HEK293T (cell line): ENCODE measurements around the gene MAP2K1.

Source experiments
- CTCF ChIA-PET: fragments of 350-600 bp; formaldehyde crosslinking; extraction: SDS; loops from one replicate; lab custom pipeline; 2021; ENCODE audit warnings: antibody characterized with exemption, inconsistent platforms; lab: Yijun Ruan, JAX
- POLR2A ChIA-PET: fragments of 350-600 bp; formaldehyde crosslinking; extraction: SDS; loops from one replicate; lab custom pipeline; 2020; ENCODE audit warnings: antibody characterized with exemption, inconsistent platforms; lab: Yijun Ruan, JAX
- DNase-seq: peaks from one replicate; pipeline ENCODE4 v3.0.0; 2012; ENCODE audit warnings: mixed read lengths; ENCODE audit errors: extremely low spot score
- ARNT ChIP-seq: fragments of 450-650 bp; IDR thresholded peaks from 2 replicates; pipeline ENCODE4 v1.6.1; 2017; ENCODE audit warnings: mild to moderate bottlenecking
- BHLHE40 ChIP-seq: fragments of 450-650 bp; IDR thresholded peaks from 2 replicates; pipeline ENCODE4 v1.6.1; 2016; ENCODE audit warnings: mild to moderate bottlenecking, moderate library complexity, borderline replicate concordance
- CTBP1 ChIP-seq: fragments of 450-650 bp; IDR thresholded peaks from 2 replicates; pipeline ENCODE4 v1.6.1; 2016; ENCODE audit warnings: borderline replicate concordance
- ELF4 ChIP-seq: fragments of 450-650 bp; IDR thresholded peaks from 2 replicates; pipeline ENCODE4 v1.6.1; 2017; ENCODE audit warnings: antibody characterized with exemption
- FOXA1 ChIP-seq: fragments of 450-650 bp; IDR thresholded peaks from 2 replicates; pipeline ENCODE4 v1.6.1; 2016; ENCODE audit warnings: mild to moderate bottlenecking
- FOXK2 ChIP-seq: fragments of 450-650 bp; IDR thresholded peaks from 2 replicates; pipeline ENCODE4 v1.6.1; 2016; ENCODE audit warnings: mild to moderate bottlenecking
- FOXM1 ChIP-seq: fragments of 450-650 bp; IDR thresholded peaks from 2 replicates; pipeline ENCODE4 v1.6.1; 2017; ENCODE audit warnings: mild to moderate bottlenecking, borderline replicate concordance
- HDGF ChIP-seq: fragments of 450-650 bp; IDR thresholded peaks from 2 replicates; pipeline ENCODE4 v1.6.1; 2017; ENCODE audit warnings: antibody characterized with exemption, borderline replicate concordance
- L3MBTL2 ChIP-seq: fragments of 450-650 bp; conservative IDR thresholded peaks from 2 replicates; pipeline ENCODE4 v1.6.1; 2016; ENCODE audit warnings: mild to moderate bottlenecking
- LEF1 ChIP-seq: fragments of 450-650 bp; IDR thresholded peaks from 2 replicates; pipeline ENCODE4 v1.6.1; 2017; ENCODE audit warnings: mild to moderate bottlenecking, borderline replicate concordance
- NFRKB ChIP-seq: fragments of 450-650 bp; IDR thresholded peaks from 2 replicates; pipeline ENCODE4 v1.6.1; 2016; ENCODE audit warnings: mild to moderate bottlenecking, moderate library complexity
- SP1 ChIP-seq: fragments of 450-650 bp; IDR thresholded peaks from 2 replicates; pipeline ENCODE4 v1.6.1; 2017
- SUZ12 ChIP-seq: fragments of 450-650 bp; IDR thresholded peaks from 2 replicates; pipeline ENCODE4 v1.6.1; 2016; ENCODE audit warnings: mild to moderate bottlenecking
- TARDBP ChIP-seq: fragments of 450-650 bp; IDR thresholded peaks from 2 replicates; pipeline ENCODE4 v1.6.1; 2016
- ZNF384 ChIP-seq: fragments of 450-650 bp; IDR thresholded peaks from 2 replicates; pipeline ENCODE4 v1.6.1; 2016
- TF ChIP-seq, protein P1 (sequence below): fragments of 450-650 bp; IDR thresholded peaks from 2 replicates; pipeline ENCODE4 v1.6.1; 2016

The MAP2K1 gene

GRCh38 chr15:66481107-66481856, 94.6 kb downstream of the MAP2K1 start:
- DNase-seq = no peak
- ChIA-PET CTCF (interaction anchor here (0.6 kb wide), 1 partner anchor 22 kb away, joined by 5 read pairs; no protein-coding TSS in a partner anchor), POLR2A (no interaction called here)
- TF ChIP-seq SUZ12 = no peak
- TF ChIP-seq, protein P1, sequence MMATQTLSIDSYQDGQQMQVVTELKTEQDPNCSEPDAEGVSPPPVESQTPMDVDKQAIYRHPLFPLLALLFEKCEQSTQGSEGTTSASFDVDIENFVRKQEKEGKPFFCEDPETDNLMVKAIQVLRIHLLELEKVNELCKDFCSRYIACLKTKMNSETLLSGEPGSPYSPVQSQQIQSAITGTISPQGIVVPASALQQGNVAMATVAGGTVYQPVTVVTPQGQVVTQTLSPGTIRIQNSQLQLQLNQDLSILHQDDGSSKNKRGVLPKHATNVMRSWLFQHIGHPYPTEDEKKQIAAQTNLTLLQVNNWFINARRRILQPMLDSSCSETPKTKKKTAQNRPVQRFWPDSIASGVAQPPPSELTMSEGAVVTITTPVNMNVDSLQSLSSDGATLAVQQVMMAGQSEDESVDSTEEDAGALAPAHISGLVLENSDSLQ = no peak
- no peak for TF ChIP-seq FOXA1
- TF ChIP-seq TARDBP = no peak
- TF ChIP-seq NFRKB = no peak
- TF ChIP-seq ELF4 = no peak
- TF ChIP-seq SP1 = no peak
- no peak for TF ChIP-seq L3MBTL2
- no peak for TF ChIP-seq BHLHE40
- no peak for TF ChIP-seq FOXK2
- TF ChIP-seq LEF1 = no peak
- TF ChIP-seq HDGF = no peak
- no peak for TF ChIP-seq FOXM1

GRCh38 chr15:66482539-66482938, 95.8 kb downstream of the MAP2K1 start:
- no peak for DNase-seq
- TF ChIP-seq ARNT (no peak), SP1 (no peak), NFRKB (no peak), L3MBTL2 (no peak), FOXA1 (no peak), HDGF (no peak), SUZ12 (no peak), BHLHE40 (no peak), FOXM1 (no peak), LEF1 (no peak)
- ChIA-PET POLR2A (no interaction called here), CTCF (no interaction called here)

- ChIA-PET POLR2A (no interaction called here), CTCF (no interaction called here)
- DNase-seq = no peak
- TF ChIP-seq FOXK2 (no peak), FOXM1 (no peak), ELF4 (no peak), ZNF384 (no peak), TARDBP (no peak)
- TF ChIP-seq, protein P1 = no peak
Measured at GRCh38 chr15:66483131-66483566, 96.4 kb downstream of the MAP2K1 start.

DNA sequence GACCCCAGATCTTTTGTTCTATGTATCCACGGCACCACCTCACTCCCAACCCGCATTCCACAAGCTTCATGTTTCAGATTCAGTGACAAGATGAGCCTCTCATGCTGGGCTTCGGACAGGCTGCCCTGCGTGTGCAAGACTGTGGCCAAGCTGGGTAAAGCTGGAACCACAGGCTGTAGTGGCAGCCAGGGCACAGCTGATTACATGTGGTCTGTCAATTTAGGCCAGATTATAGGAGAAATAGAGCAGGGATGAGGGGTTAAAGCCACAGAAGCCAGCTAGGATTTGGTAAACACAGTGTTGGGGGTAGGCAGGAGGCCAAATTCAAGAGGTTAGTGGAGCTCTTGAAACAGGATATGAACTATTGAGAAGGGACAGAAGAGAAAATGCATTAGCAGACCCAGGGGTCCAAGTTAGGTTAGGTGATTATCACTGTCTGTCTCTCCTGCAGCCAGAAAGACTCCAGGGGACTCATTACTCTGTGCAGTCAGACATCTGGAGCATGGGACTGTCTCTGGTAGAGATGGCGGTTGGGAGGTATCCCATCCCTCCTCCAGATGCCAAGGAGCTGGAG, 97.9 kb downstream of the MAP2K1 start:
- ChIA-PET CTCF (interaction anchor here (0.5 kb wide), 1 partner anchor 15 kb away, joined by 3 read pairs; no protein-coding TSS in a partner anchor), POLR2A (interaction anchor here (1.6 kb wide), 1 partner anchor 98 kb away, joined by 3 read pairs; the partner anchor contains the start of gene MAP2K1)
- TF ChIP-seq L3MBTL2 (no peak), FOXM1 (no peak)
- TF ChIP-seq, protein P1 = no peak
- DNase-seq = no peak

DNA sequence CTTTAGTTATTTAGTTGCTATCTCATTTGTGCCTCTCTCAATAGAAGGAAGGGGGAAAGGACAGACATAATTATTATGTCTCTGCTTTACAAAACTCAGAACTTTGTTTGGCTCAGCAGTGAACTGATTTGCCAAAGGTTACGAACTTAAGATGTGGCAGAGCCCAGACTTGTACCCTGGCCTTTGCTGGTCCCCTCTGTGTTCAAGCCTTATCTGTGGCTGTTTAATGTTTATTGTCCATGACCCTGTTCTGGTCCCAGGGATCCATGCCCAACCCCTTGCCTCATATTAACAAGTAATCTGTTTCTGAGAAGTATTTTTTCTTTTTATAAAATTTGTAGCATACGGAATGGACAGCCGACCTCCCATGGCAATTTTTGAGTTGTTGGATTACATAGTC, 100.2 kb downstream of the MAP2K1 start:
- ChIA-PET CTCF (interaction anchor here (1.6 kb wide), 1 partner anchor 11 kb away, joined by 6 read pairs; the partner anchor contains the start of gene SNAPC5), POLR2A (interaction anchor here (1.6 kb wide), 1 partner anchor 11 kb away, joined by 4 read pairs; no protein-coding TSS in a partner anchor)
- TF ChIP-seq NFRKB = no peak
- no peak for TF ChIP-seq FOXM1
- TF ChIP-seq ZNF384 = no peak
- TF ChIP-seq LEF1 = no peak
- TF ChIP-seq, protein P1 = no peak
- TF ChIP-seq FOXK2 = no peak
- TF ChIP-seq SUZ12 = no peak
- no peak for TF ChIP-seq CTBP1
- no peak for TF ChIP-seq BHLHE40
- no peak for DNase-seq

DNA sequence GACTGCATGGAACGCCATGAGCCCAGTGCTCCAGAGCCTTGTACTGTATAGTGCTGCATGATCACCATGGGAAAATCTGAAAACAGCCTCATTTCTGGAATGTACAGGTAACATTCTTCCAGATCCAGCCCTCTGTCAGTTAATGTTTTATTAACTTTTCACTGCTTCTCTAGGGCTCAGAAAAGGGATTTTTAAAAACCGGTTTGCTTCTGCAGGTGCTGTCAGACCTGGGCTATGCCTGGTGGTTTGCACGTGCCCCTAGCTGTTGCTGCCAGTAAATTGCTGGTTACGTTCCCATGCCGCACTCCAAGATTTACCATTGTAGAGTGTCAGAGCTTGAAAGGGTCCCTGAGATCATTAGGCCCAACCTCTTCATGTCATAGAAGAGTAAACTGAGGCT, 101.8 kb downstream of the MAP2K1 start:
- TF ChIP-seq NFRKB (no peak), ARNT (no peak), SP1 (no peak), SUZ12 (no peak), TARDBP (no peak), LEF1 (no peak), FOXM1 (no peak), L3MBTL2 (no peak), ZNF384 (no peak), ELF4 (no peak), FOXA1 (no peak), FOXK2 (no peak), HDGF (no peak), CTBP1 (no peak), BHLHE40 (no peak)
- TF ChIP-seq, protein P1 = no peak
- ChIA-PET CTCF (interaction anchor here (1.6 kb wide), 1 partner anchor 9 kb away, joined by 6 read pairs; the partner anchor contains the start of gene SNAPC5), POLR2A (interaction anchor here (1.6 kb wide), 1 partner anchor 9 kb away, joined by 4 read pairs; no protein-coding TSS in a partner anchor)
- DNase-seq = no peak
